ENCODE data around the gene TOR1AIP2. TPM values are rescaled to one million over a fixed set of nuclear protein-coding genes. Genes with fewer than 3 reads are reported as not detected.

The TOR1AIP2 gene
- total and polyA plus RNA-seq, 12 donors: 18.9 to 182 (median 134) TPM

DNA sequence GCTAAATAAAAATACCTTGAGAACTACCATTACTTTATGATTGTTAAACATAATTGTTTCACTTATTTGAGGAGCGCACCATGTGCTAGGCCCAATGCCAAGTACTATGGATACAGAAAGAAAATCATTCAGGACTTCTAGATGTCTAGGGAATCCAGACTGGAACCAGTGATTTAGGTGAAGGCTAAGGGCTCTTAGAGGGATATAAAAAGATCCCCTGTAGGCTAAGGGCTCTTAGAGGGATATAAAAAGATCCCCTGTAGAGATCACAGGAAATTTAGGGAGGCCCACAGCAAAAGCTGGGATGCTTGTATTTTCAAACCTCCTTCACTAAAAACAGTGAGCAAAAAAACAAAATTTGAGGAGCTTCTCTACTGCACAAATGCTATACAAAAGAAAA, 6.7 kb downstream of the TOR1AIP2 start:
- no peak for DNase-seq
- no peaks in the 10 kb centered on the region for H3K27me3 ChIP-seq
- intact Hi-C loops (cut with DNase I): no loop called here
- H3K9me3 ChIP-seq (replicated peaks in 1 of 3): no peaks in the 10 kb centered on the region
- peaks cover 28 to 50% of the 10 kb centered on the region in 2 donors for H3K4me1 ChIP-seq (replicated peaks in 1 of 2)
- H3K4me3 ChIP-seq: no peak overlapping the region
- H3K27ac ChIP-seq: no peak overlapping the region
- TF ChIP-seq, protein P1, sequence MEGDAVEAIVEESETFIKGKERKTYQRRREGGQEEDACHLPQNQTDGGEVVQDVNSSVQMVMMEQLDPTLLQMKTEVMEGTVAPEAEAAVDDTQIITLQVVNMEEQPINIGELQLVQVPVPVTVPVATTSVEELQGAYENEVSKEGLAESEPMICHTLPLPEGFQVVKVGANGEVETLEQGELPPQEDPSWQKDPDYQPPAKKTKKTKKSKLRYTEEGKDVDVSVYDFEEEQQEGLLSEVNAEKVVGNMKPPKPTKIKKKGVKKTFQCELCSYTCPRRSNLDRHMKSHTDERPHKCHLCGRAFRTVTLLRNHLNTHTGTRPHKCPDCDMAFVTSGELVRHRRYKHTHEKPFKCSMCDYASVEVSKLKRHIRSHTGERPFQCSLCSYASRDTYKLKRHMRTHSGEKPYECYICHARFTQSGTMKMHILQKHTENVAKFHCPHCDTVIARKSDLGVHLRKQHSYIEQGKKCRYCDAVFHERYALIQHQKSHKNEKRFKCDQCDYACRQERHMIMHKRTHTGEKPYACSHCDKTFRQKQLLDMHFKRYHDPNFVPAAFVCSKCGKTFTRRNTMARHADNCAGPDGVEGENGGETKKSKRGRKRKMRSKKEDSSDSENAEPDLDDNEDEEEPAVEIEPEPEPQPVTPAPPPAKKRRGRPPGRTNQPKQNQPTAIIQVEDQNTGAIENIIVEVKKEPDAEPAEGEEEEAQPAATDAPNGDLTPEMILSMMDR (IDR thresholded peaks at IDR 0.05): no peak
- TF ChIP-seq POLR2A (IDR thresholded peaks at IDR 0.05): no peak
- H3K36me3 ChIP-seq (replicated peaks in 1 of 2): peaks cover 0 to 35% of the 10 kb centered on the region in 2 donors
- 96 to 100% (median 97%) methylated on average over 1 of the region's 1 CpG for WGBS, 4 donors

DNA sequence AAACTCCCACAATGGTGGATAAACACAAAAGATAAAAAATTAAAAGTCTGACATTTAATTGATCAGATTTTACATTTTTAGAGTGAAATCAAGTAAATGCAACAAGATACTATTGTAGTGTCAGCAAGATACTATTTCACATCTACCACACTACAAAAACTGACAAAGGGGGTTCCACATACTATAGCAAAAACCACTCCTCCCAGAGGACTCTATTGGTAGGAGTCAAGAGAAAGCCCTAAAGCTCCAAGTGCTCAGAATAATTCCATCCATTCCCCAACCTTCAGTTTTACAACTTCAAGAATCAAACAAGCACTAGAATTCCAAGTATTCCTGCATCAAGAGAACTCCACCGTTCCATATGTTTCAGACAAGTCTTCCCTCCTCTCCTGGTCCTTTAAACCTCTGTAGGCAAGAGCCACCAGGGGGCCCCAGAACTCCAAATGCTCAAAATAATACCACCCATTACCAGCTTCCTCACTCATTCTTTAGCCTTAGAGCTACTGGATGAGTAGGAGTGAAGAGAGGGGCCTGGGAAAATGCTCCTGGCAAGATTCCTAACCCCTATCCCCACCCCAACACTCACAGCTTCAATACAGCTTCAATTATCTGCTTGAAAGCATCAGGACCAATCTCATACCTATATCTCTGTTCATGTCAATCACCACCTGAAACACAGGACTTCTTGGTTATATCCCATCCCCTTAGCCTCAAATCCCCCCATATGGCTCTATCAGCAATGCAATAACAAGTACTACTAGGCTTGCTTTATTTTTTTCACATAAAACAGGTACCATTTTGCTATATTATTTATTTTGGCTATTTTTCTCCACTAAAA, 9.9 kb downstream of the TOR1AIP2 start:
- H3K4me3 ChIP-seq: no peak overlapping the region
- intact Hi-C loops (cut with DNase I): no loop called here
- H3K27ac ChIP-seq: no peak overlapping the region
- 18 to 44% (median 19%) methylated on average over 1 of the region's 1 CpG for WGBS, 4 donors
- peaks cover 0 to 49% of the 10 kb centered on the region in 2 donors for H3K36me3 ChIP-seq (replicated peaks in 1 of 2)
- H3K27me3 ChIP-seq: no peaks in the 10 kb centered on the region
- H3K9me3 ChIP-seq (replicated peaks in 1 of 3): no peaks in the 10 kb centered on the region
- peak; percentile 24 to 74 (median 48) for DNase-seq
- TF ChIP-seq, protein P1 (IDR thresholded peaks at IDR 0.05): peak; percentile 37 to 64 (median 58)
- no peak for TF ChIP-seq POLR2A (IDR thresholded peaks at IDR 0.05)
- H3K4me1 ChIP-seq (replicated peaks in 1 of 2): peaks cover 13 to 19% of the 10 kb centered on the region in 2 donors

GRCh38 chr1:179866616-179867015, 11.0 kb downstream of the TOR1AIP2 start:
- Histone ChIP-seq H3K27ac (no peak overlapping the region), H3K4me1 (replicated peaks in 1 of 2) (peaks cover 8 to 10% of the 10 kb centered on the region in 2 donors), H3K9me3 (replicated peaks in 1 of 3) (no peaks in the 10 kb centered on the region), H3K36me3 (replicated peaks in 1 of 2) (peaks cover 0 to 55% of the 10 kb centered on the region in 2 donors), H3K27me3 (no peaks in the 10 kb centered on the region), H3K4me3 (no peak overlapping the region)
- no peak for DNase-seq
- WGBS, 4 donors: 90 to 98% (median 96%) methylated on average over 7 of the region's 7 CpGs
- TF ChIP-seq, protein P1 (IDR thresholded peaks at IDR 0.05): no peak
- no peak for TF ChIP-seq POLR2A (IDR thresholded peaks at IDR 0.05)
- intact Hi-C loops (cut with DNase I): no loop called here

DNA sequence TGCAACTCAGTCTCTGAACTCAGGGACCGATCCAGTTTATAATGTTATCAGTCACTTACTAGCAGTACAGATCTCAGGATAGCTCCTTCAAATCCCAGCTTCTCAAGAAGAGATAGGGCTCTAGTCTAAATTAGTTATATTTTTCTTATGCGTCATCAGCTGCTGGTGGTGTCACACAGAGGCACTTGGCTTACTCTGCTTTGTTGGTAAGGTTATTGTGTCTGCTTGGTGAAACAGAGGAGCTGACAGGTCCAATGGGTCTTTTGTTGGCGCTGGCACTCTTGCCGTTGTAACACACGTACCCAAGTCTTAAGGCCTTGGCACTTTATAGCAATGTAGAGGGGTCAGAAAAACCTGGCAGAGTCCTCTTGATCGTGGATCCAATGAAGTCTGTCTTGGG, 12.2 kb downstream of the TOR1AIP2 start:
- Histone ChIP-seq H3K9me3 (replicated peaks in 1 of 3) (no peaks in the 10 kb centered on the region), H3K27me3 (no peaks in the 10 kb centered on the region), H3K27ac (no peak overlapping the region), H3K4me1 (replicated peaks in 1 of 2) (peaks cover 4 to 9% of the 10 kb centered on the region in 2 donors), H3K4me3 (no peak overlapping the region), H3K36me3 (replicated peaks in 1 of 2) (peaks cover 0 to 55% of the 10 kb centered on the region in 2 donors)
- 88 to 93% (median 89%) methylated on average over 6 of the region's 6 CpGs for WGBS, 4 donors
- DNase-seq: no peak
- TF ChIP-seq POLR2A (IDR thresholded peaks at IDR 0.05): no peak
- TF ChIP-seq, protein P1 (IDR thresholded peaks at IDR 0.05): no peak
- intact Hi-C loops (cut with DNase I): no loop called here
